Activated CD4-positive, alpha-beta T cell treated with anti-CD3 and anti-CD28 coated beads for 48 hours (primary cell): ENCODE measurements around the gene PPP1R3C.

Experiments
- DNase-seq: peaks from one replicate; pipeline ENCODE4 v3.0.0-alpha.2; 2020

PPP1R3C gene

GRCh38 chr10:91628383-91628782 lies 4.5 kb downstream of the PPP1R3C start:
- DNase-seq = no peak

- DNase-seq = no peak
These were observed 5.3 kb downstream of the PPP1R3C start for GRCh38 chr10:91627344-91628102.

- no peak for DNase-seq
These were observed 5.9 kb downstream of the PPP1R3C start for GRCh38 chr10:91626936-91627335.

GRCh38 chr10:91624633-91625032 lies 8.2 kb downstream of the PPP1R3C start:
- no peak for DNase-seq

GRCh38 chr10:91622601-91623000 lies 10.3 kb downstream of the PPP1R3C start:
- DNase-seq = no peak

- DNase-seq = no peak
These were observed 11.3 kb downstream of the PPP1R3C start for GRCh38 chr10:91621483-91622113.

GRCh38 chr10:91617072-91617609 lies 15.7 kb downstream of the PPP1R3C start:
- no peak for DNase-seq

GRCh38 chr10:91616137-91616536 lies 16.7 kb downstream of the PPP1R3C start:
- no peak for DNase-seq

- DNase-seq = no peak
These were observed 18.6 kb downstream of the PPP1R3C start for GRCh38 chr10:91614225-91614624.

GRCh38 chr10:91613411-91614187 lies 19.3 kb downstream of the PPP1R3C start:
- DNase-seq = no peak

- DNase-seq = no peak
These were observed 22.0 kb downstream of the PPP1R3C start for GRCh38 chr10:91610919-91611318.

GRCh38 chr10:91610444-91610843 lies 22.4 kb downstream of the PPP1R3C start:
- no peak for DNase-seq

GRCh38 chr10:91607646-91608403 lies 25.0 kb downstream of the PPP1R3C start:
- DNase-seq = no peak

GRCh38 chr10:91605968-91606367 lies 26.9 kb downstream of the PPP1R3C start:
- DNase-seq = no peak

GRCh38 chr10:91604553-91605534 lies 28.0 kb downstream of the PPP1R3C start:
- DNase-seq = no peak

- no peak for DNase-seq
These were observed 28.9 kb downstream of the PPP1R3C start for GRCh38 chr10:91603931-91604331.

GRCh38 chr10:91602868-91603568 lies 29.9 kb downstream of the PPP1R3C start:
- no peak for DNase-seq

- DNase-seq = no peak
These were observed 30.4 kb downstream of the PPP1R3C start for GRCh38 chr10:91602449-91602848.

- DNase-seq = no peak
These were observed 31.7 kb downstream of the PPP1R3C start for GRCh38 chr10:91601212-91601611.

GRCh38 chr10:91598211-91598977 lies 34.5 kb downstream of the PPP1R3C start:
- no peak for DNase-seq
